Common myeloid progenitor, CD34-positive (primary cell): Measurements from ENCODE around the gene FRMD8. TPM values are rescaled to one million over a fixed set of nuclear protein-coding genes. Genes with fewer than 3 reads are reported as not detected.

ENCODE experiments used
- CTCF ChIA-PET: fragments of 350-600 bp; sonication (Branson Sonifier 250); formaldehyde crosslinking; loops from one replicate; lab custom pipeline; 2021; ENCODE audit warnings: antibody characterized with exemption; lab: Charles Lee
- POLR2A ChIA-PET: fragments of 350-600 bp; sonication (Branson Sonifier 250); formaldehyde crosslinking; loops from one replicate; lab custom pipeline; 2021; ENCODE audit warnings: antibody characterized with exemption; lab: Charles Lee
- DNase-seq, 3 donors: peaks; one replicate each; pipeline versions ENCODE4 v3.0.0 to v3.0.0-alpha.2; 2013
- H3K27ac ChIP-seq, 2 experiments: 1 replicate in 1 of 2; 2 replicates in 1 of 2; pipeline ENCODE4 v1.7.0; 2013; ENCODE audit warnings: inconsistent platforms in 2 of 2, low read length in 2 of 2, mild to moderate bottlenecking in 2 of 2, low read depth in 1 of 2, moderate library complexity in 1 of 2; ENCODE audit not compliant: severe bottlenecking in 2 of 2, insufficient read depth in 1 of 2, poor library complexity in 1 of 2
- H3K27me3 ChIP-seq, 5 experiments: replicated peaks in 2 of 5; 1 replicate in 3 of 5; 2 replicates in 2 of 5; pipeline versions ENCODE4 v1.6.1 to v1.7.0; 2013; ENCODE audit warnings: low read length in 4 of 5, mild to moderate bottlenecking in 2 of 5, moderate library complexity in 2 of 5, inconsistent platforms in 1 of 5; ENCODE audit not compliant: insufficient read depth in 5 of 5, control insufficient read depth in 4 of 5
- H3K36me3 ChIP-seq, 4 experiments: 1 replicate in 2 of 4; 2 replicates in 2 of 4; pipeline versions ENCODE4 v1.6.1 to v1.7.0; 2013; ENCODE audit warnings: low read length in 3 of 4, control low read depth in 1 of 4, mild to moderate bottlenecking in 1 of 4; ENCODE audit not compliant: control insufficient read depth in 4 of 4, insufficient read depth in 4 of 4
- H3K4me1 ChIP-seq, 4 experiments: 1 replicate in 3 of 4; 2 replicates in 1 of 4; pipeline versions ENCODE4 v1.6.1 to v1.7.1; 2013; ENCODE audit warnings: low read length in 3 of 4, mild to moderate bottlenecking in 3 of 4, control low read depth in 1 of 4, inconsistent platforms in 1 of 4, moderate library complexity in 1 of 4; ENCODE audit not compliant: control insufficient read depth in 4 of 4, insufficient read depth in 4 of 4; ENCODE audit errors: control extremely low read depth in 1 of 4
- H3K4me3 ChIP-seq, 7 experiments: 1 replicate in 4 of 7; 2 replicates in 3 of 7; pipeline versions ENCODE4 v1.5.1 to v1.7.0; 2013; ENCODE audit warnings: mild to moderate bottlenecking in 7 of 7, low read length in 6 of 7, moderate library complexity in 6 of 7, inconsistent platforms in 2 of 7, low read depth in 2 of 7, control low read depth in 1 of 7; ENCODE audit not compliant: insufficient read depth in 4 of 7, control insufficient read depth in 1 of 7; ENCODE audit errors: extremely low read depth in 1 of 7
- H3K9me3 ChIP-seq, 5 experiments: 1 replicate in 4 of 5; 2 replicates in 1 of 5; pipeline versions ENCODE4 v1.6.1 to v1.7.1; 2013; ENCODE audit warnings: low read length in 4 of 5, mild to moderate bottlenecking in 2 of 5, inconsistent platforms in 1 of 5, low read depth in 1 of 5, moderate library complexity in 1 of 5; ENCODE audit not compliant: control insufficient read depth in 4 of 5, insufficient read depth in 2 of 5; ENCODE audit errors: control extremely low read depth in 1 of 5
- WGBS: methylation state at CpG from one replicate; pipeline ENCODE4 v1.1.5; 2013; ENCODE audit not compliant: insufficient coverage; 5-methylcytosine and 5-hydroxymethylcytosine counted together
- polyA plus RNA-seq: library from polyadenylated mRNA; unstranded; fragments of 120-200 nt; gene quantifications from one replicate; pipeline ENCODE4 v1.2.1, GENCODE V29; 2013

The FRMD8 gene, protein sequence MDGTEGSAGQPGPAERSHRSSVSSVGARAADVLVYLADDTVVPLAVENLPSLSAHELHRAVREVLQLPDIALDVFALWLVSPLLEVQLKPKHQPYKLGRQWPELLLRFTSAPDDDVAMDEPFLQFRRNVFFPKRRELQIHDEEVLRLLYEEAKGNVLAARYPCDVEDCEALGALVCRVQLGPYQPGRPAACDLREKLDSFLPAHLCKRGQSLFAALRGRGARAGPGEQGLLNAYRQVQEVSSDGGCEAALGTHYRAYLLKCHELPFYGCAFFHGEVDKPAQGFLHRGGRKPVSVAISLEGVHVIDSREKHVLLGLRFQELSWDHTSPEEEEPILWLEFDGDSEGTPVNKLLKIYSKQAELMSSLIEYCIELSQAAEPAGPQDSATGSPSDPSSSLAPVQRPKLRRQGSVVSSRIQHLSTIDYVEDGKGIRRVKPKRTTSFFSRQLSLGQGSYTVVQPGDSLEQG
- 18.1 TPM for polyA plus RNA-seq

DNA sequence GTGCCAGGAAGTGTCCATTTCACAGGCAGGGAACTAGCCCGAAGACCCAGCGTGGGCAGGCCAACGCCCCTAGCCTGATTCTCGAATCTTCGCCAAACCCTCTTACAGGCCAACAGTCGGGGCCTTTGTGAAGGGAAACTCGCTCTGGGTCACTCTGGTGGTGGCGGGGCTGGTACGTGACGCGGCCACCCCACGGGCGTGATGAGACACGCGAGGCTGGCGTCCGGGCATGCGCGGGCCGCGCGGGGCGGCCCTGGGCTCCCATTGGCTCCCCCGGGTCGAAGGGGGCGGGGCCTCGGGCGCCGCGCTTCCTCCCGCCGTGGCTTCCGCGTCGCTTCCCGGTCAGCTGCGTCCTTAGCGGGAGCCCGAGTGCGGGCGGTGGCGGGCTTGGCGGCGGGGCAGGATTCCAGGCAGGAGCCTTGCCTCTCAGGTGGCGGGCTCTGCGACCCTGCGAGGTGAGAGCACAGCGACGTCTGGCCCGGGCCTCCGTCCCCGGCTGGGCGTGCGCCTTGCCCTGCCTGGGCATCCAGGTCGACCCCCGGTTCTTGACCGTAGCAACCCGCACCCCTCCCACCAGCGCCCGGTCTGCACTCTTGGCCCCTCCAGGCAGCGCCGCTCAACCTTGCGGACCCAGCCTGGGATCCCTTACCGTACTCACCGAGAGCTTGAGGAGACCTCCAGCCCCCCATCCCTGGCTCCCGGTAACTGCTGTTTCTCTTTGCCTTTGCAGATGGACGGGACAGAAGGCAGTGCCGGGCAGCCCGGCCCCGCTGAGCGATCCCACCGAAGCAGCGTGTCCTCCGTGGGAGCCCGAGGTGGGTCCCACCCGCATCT lies at the start of gene FRMD8:
Gene FRMD8, plus strand, starts transcription at position 331 of the 834 bp plus-strand sequence. Its CDS starts 400 bp downstream, at position 731.
- ChIA-PET CTCF (interaction anchor here (1.2 to 2.8 kb wide), 5 partner anchors 8 to 123 kb away, joined by 4 to 24 read pairs (median 5); no protein-coding TSS in a partner anchor), POLR2A (interaction anchor here (0.6 to 1.8 kb wide), 7 partner anchors 14 to 392 kb away, joined by 3 to 8 read pairs (median 3); partner anchors contain the start of gene NEAT1)
- peak; percentile 70 to 78 (median 75) for DNase-seq
- H3K27ac ChIP-seq: peak within 1 kb of the TSS; percentile 76 to 88
- 1% methylated on average over 65 of the region's 76 CpGs for whole genome bisulfite sequencing
- H3K4me3 ChIP-seq: peak within 1 kb of the TSS; percentile 63 to 91 (median 85)
- no peaks in the 10 kb centered on the region for H3K9me3 ChIP-seq
- H3K27me3 ChIP-seq: no peaks in the 10 kb centered on the region
- peaks cover 3 to 82% (median 81%) of the 10 kb centered on the region in 4 experiments for H3K4me1 ChIP-seq
- peaks cover 0 to 25% (median 9%) of the 10 kb centered on the region in 4 experiments for H3K36me3 ChIP-seq

DNA sequence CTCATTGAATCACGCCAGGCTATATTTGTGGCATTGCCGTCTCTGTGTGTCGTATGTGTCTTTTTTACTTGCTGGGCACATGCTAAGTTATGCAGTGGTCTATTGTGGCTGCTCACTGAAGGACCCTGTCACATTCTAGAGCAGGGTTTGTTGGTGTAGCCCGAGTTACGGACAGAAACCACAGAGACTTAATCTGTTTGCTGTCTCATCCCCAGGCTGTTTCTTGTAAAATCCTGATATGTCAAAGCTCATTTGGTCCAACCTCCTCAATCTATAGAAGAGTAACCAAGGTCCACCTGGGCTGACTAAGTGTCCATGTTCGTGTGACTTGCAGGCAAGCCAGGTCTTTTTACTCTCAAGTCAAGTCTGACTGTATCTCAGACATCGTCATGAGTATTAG lies 47.8 kb upstream of the FRMD8 start:
- peak in 1 of 3 donors; percentile 24 for DNase-seq
- Histone ChIP-seq H3K9me3 (no peaks in the 10 kb centered on the region), H3K4me3 (no peak overlapping the region), H3K36me3 (peaks cover 17 to 46% (median 41%) of the 10 kb centered on the region in 4 experiments), H3K4me1 (peaks cover 9 to 15% (median 13%) of the 10 kb centered on the region in 4 experiments), H3K27me3 (no peaks in the 10 kb centered on the region), H3K27ac (no peak overlapping the region)
- ChIA-PET CTCF (interaction anchor here (1.2 to 10.5 kb wide), 4 partner anchors 9 to 74 kb away, joined by 3 to 76 read pairs (median 18); partner anchors contain the start of gene TIGD3), POLR2A (no interaction called here)
- WGBS: 86% methylated on average over 5 of the region's 7 CpGs

DNA sequence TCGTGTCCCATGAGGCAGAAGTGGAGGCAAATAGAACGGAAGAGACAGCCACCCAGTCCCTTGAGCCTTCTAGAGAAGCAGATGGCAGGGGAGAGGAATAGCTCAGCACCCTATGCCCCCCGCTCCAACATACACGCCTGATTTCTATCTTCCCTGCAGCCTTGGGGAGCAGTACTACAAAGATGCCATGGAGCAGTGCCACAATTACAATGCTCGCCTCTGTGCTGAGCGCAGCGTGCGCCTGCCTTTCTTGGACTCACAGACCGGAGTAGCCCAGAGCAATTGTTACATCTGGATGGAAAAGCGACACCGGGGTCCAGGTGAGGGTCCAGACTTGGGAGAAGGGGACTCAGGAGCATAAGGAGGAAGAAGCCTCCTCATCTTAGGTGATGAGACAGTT lies 46.2 kb upstream of the FRMD8 start:
- ChIA-PET POLR2A (no interaction called here), CTCF (interaction anchor here (6.1 to 10.5 kb wide), 2 partner anchors 10 kb away, joined by 33 to 76 read pairs; partner anchors contain the start of gene TIGD3)
- no peak for DNase-seq
- Histone ChIP-seq H3K27me3 (no peaks in the 10 kb centered on the region), H3K4me1 (peaks cover under 1 to 5% (median 4%) of the 10 kb centered on the region in 4 experiments), H3K9me3 (no peaks in the 10 kb centered on the region), H3K27ac (peak overlapping the region in 1 of 2 experiments; percentile 47), H3K4me3 (no peak overlapping the region), H3K36me3 (peaks cover 21 to 61% (median 55%) of the 10 kb centered on the region in 4 experiments)
- 96% methylated on average over 11 of the region's 11 CpGs for WGBS

DNA sequence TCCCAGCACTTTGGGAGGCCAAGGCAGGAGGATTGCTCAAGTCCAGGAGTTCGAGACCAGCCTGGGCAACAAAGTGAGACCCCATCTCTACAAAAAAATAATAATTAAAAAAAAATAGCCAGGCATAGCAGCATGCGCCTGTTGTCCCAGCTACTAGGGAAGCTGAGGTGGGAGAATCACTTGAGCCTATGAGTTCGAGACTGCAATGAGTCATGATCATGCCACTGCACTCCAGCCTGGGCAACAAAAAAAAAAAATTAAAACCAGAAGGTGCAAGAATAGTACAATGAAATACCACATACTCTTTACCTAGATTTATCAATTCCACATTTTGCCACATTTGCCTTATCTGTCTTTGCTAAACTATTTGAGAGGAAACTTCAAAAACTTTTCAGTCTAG lies 44.6 kb upstream of the FRMD8 start:
- WGBS: 92% methylated on average over 2 of the region's 3 CpGs
- no peaks in the 10 kb centered on the region for H3K27me3 ChIP-seq
- CTCF ChIA-PET: interaction anchor here (1.3 to 10.5 kb wide), 3 partner anchors 9 to 12 kb away, joined by 5 to 76 read pairs (median 33); partner anchors contain the start of genes DPF2 and TIGD3
- no peak overlapping the region for H3K4me3 ChIP-seq
- peaks cover 26 to 77% (median 69%) of the 10 kb centered on the region in 4 experiments for H3K36me3 ChIP-seq
- no peak overlapping the region for H3K27ac ChIP-seq
- POLR2A ChIA-PET: interaction anchor here (0.7 kb wide), 1 partner anchor 166 kb away, joined by 7 read pairs; no protein-coding TSS in a partner anchor
- no peak for DNase-seq
- peaks cover 0 to 5% (median 0%) of the 10 kb centered on the region in 4 experiments for H3K4me1 ChIP-seq
- no peaks in the 10 kb centered on the region for H3K9me3 ChIP-seq

DNA sequence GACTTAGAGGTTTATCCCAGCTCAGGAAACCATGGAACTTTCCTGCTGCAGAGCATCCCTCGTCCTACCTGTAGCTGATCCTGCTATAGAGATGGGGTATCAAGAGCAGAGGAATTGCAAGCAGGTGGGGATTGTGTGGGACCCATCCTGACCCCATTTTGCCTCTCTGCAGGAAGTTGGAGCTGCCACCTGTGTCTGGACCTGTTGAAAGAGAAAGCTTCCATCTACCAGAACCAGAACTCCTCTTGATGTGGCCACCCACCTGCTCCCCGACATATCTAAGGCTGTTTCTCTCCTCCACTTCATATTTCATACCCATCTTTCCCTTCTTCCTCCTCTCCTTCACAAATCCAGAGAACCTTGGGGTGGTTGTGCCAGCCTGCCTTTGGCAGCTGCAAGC lies 34.9 kb upstream of the FRMD8 start:
- H3K27ac ChIP-seq: no peak overlapping the region
- H3K4me1 ChIP-seq: peaks cover 0 to 25% (median 23%) of the 10 kb centered on the region in 4 experiments
- H3K9me3 ChIP-seq: no peaks in the 10 kb centered on the region
- POLR2A ChIA-PET: interaction anchor here (0.6 kb wide), 1 partner anchor 27 kb away, joined by 4 read pairs; no protein-coding TSS in a partner anchor
- no peak overlapping the region for H3K4me3 ChIP-seq
- peaks cover 7 to 59% (median 40%) of the 10 kb centered on the region in 4 experiments for H3K36me3 ChIP-seq
- DNase-seq: no peak
- CTCF ChIA-PET: interaction anchor here (0.9 to 7.9 kb wide), 10 partner anchors 8 to 77 kb away, joined by 3 to 76 read pairs (median 12); partner anchors contain the start of genes CDC42EP2 and DPF2
- WGBS: 100% methylated on average over 2 of the region's 2 CpGs
- no peaks in the 10 kb centered on the region for H3K27me3 ChIP-seq

DNA sequence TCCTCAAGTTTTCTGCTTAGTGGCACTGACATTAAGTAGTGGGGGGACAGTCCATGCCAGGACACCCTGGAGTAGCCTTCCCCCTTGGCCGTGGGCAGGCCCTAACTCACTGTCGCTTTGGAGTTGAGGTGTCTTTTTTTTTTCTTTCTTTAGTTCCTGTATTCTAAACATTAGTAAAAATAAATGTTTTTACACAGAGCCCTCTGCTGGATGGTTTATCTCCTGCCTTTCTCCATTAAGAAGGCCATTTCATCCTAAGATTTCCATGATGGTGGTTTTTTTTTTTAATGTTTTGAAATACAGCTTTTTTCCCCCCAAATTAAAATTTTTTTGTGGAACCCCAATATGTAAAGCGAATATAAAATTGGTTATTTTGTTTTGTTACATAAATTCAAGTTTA lies 33.7 kb upstream of the FRMD8 start:
- Histone ChIP-seq H3K4me3 (no peak overlapping the region), H3K4me1 (peaks cover 0 to 25% (median 23%) of the 10 kb centered on the region in 4 experiments), H3K36me3 (peaks cover 5 to 50% (median 36%) of the 10 kb centered on the region in 4 experiments), H3K27ac (peak overlapping the region in 1 of 2 experiments; percentile 25), H3K27me3 (peaks cover 0 to 2% (median 0%) of the 10 kb centered on the region in 5 experiments), H3K9me3 (no peaks in the 10 kb centered on the region)
- no CpG with 5 or more reads among the region's 3 CpGs for WGBS
- ChIA-PET CTCF (interaction anchor here (0.8 to 7.9 kb wide), 9 partner anchors 9 to 157 kb away, joined by 3 to 76 read pairs (median 14); partner anchors contain the start of genes CDC42EP2 and DPF2), POLR2A (no interaction called here)
- DNase-seq: peak; percentile 36 to 75 (median 73)
